ENCODE results near the gene PPP1CC. TPM values are rescaled to one million over a fixed set of nuclear protein-coding genes. Genes with fewer than 3 reads are reported as not detected.

Gene PPP1CC
- total RNA-seq, 1 donor from 2014 or later: 39.8 TPM

GRCh38 chr12:110686294-110686903, 56.3 kb downstream of the PPP1CC start:
- no peaks in the 10 kb centered on the region for H3K27me3 ChIP-seq
- H3K4me3 ChIP-seq: no peak overlapping the region
- intact Hi-C loops (cut with DNase I): loop anchor here (10.0 kb wide), 1 partner anchor 198 kb away; no protein-coding TSS in a partner anchor
- no peaks in the 10 kb centered on the region for H3K36me3 ChIP-seq
- TF ChIP-seq CTCF (IDR thresholded peaks at IDR 0.05): no peak
- DNase-seq (ENCODE audit: low spot score in 2 of 2): no peak
- H3K27ac ChIP-seq: no peak overlapping the region
- no peaks in the 10 kb centered on the region for H3K9me3 ChIP-seq
- H3K4me1 ChIP-seq: peaks cover 0 to 12% of the 10 kb centered on the region in 2 donors

- Histone ChIP-seq H3K27me3 (no peaks in the 10 kb centered on the region), H3K9me3 (no peaks in the 10 kb centered on the region)
Measured at GRCh38 chr12:110684312-110684836, 58.3 kb downstream of the PPP1CC start.

GRCh38 chr12:110683888-110684287, 58.8 kb downstream of the PPP1CC start:
- Histone ChIP-seq H3K4me3 (no peak overlapping the region), H3K4me1 (peaks cover 0 to 4% of the 10 kb centered on the region in 2 donors), H3K27me3 (no peaks in the 10 kb centered on the region), H3K27ac (no peak overlapping the region), H3K9me3 (no peaks in the 10 kb centered on the region), H3K36me3 (no peaks in the 10 kb centered on the region)
- TF ChIP-seq CTCF (IDR thresholded peaks at IDR 0.05): no peak
- intact Hi-C loops (cut with DNase I): loop anchor here (10.0 kb wide), 1 partner anchor 201 kb away; no protein-coding TSS in a partner anchor
- DNase-seq (ENCODE audit: low spot score in 2 of 2): no peak

More at GRCh38 chr12:110684312-110684836, 58.3 kb downstream of the PPP1CC start:
- Histone ChIP-seq H3K27ac (no peak overlapping the region), H3K4me1 (peaks cover 0 to 6% of the 10 kb centered on the region in 2 donors), H3K4me3 (no peak overlapping the region), H3K36me3 (no peaks in the 10 kb centered on the region)
- no peak for DNase-seq (ENCODE audit: low spot score in 2 of 2)
- TF ChIP-seq CTCF (IDR thresholded peaks at IDR 0.05): no peak
- intact Hi-C loops (cut with DNase I): loop anchor here (10.0 kb wide), 1 partner anchor 200 kb away; no protein-coding TSS in a partner anchor

DNA sequence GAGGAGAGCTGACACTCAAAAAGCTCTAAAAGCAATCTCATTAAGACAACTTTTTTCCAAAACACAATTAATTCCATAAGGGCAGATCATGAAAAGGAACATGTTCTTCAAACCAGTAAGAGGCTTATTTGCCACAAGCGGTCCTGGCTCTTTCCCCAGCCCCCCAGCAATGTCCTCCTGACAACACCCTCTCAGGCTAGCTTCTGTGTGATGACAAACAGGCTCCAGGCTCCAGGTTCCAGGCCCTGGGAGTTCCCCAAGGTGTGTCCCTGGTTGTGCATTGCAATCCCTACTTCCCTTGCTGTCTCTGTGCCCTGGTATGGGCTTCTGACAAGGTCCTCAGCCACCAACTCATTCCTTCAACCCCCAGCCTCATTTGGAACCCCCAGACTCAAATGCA, 62.7 kb downstream of the PPP1CC start:
- Histone ChIP-seq H3K4me1 (no peaks in the 10 kb centered on the region), H3K27me3 (no peaks in the 10 kb centered on the region), H3K27ac (no peak overlapping the region), H3K36me3 (no peaks in the 10 kb centered on the region), H3K9me3 (peaks cover 0 to 4% of the 10 kb centered on the region in 2 donors), H3K4me3 (no peak overlapping the region)
- no peak for DNase-seq (ENCODE audit: low spot score in 2 of 2)
- TF ChIP-seq CTCF (IDR thresholded peaks at IDR 0.05): no peak
- intact Hi-C loops (cut with DNase I): loop anchor here (10.0 kb wide), 1 partner anchor 205 kb away; no protein-coding TSS in a partner anchor

DNA sequence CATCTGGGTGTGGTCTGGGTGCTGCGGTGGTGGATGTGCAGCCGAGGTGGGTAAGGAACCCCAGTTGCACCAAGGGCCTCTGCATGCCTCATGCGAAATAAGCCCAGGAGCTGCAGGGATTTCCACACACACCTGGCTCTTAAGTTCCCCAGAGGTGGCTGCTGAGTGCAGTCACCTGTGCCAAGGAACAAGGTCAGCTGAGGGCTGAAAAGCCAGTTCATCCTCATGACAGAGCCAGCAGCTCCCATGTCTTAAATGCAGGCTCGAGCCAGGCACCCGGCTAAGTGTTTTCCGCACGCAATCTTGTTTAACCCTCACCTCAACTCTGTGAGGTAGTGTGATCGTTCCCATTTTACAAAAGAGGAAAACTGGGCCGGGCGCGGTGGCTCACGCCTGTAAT, 63.5 kb downstream of the PPP1CC start:
- peaks cover 0 to 6% of the 10 kb centered on the region in 2 donors for H3K9me3 ChIP-seq
- H3K27me3 ChIP-seq: no peaks in the 10 kb centered on the region
- intact Hi-C loops (cut with DNase I): no loop called here
- no peak overlapping the region for H3K27ac ChIP-seq
- H3K36me3 ChIP-seq: no peaks in the 10 kb centered on the region
- H3K4me3 ChIP-seq: no peak overlapping the region
- TF ChIP-seq CTCF (IDR thresholded peaks at IDR 0.05): no peak
- H3K4me1 ChIP-seq: no peaks in the 10 kb centered on the region
- no peak for DNase-seq (ENCODE audit: low spot score in 2 of 2)
